CD4-positive, alpha-beta T cell treated with Interleukin-4 for 4 hours (primary cell): ENCODE data around the gene LAMA3.

Experiments
- DNase-seq: peaks from one replicate; pipeline ENCODE4 v3.0.0-alpha.2; 2020

Gene LAMA3

GRCh38 chr18:23825496-23825895, 136.2 kb downstream of the LAMA3 start:
- no peak for DNase-seq

GRCh38 chr18:23825978-23826405, 136.7 kb downstream of the LAMA3 start:
- no peak for DNase-seq

GRCh38 chr18:23826850-23827620, 137.8 kb downstream of the LAMA3 start:
- no peak for DNase-seq

GRCh38 chr18:23827681-23828080, 138.4 kb downstream of the LAMA3 start:
- DNase-seq, result no peak

GRCh38 chr18:23828426-23828825, 139.2 kb downstream of the LAMA3 start:
- DNase-seq, result peak; percentile 95

- no peak for DNase-seq
Measured at GRCh38 chr18:23832911-23833310, 143.7 kb downstream of the LAMA3 start.

- no peak for DNase-seq
Measured at GRCh38 chr18:23833714-23834113, 144.5 kb downstream of the LAMA3 start.

- no peak for DNase-seq
Measured at GRCh38 chr18:23835091-23835490, 145.8 kb downstream of the LAMA3 start.

- no peak for DNase-seq
Measured at GRCh38 chr18:23835506-23835905, 146.3 kb downstream of the LAMA3 start.

- DNase-seq, result no peak
Measured at GRCh38 chr18:23837591-23837990, 148.3 kb downstream of the LAMA3 start.

GRCh38 chr18:23838233-23838632, 149.0 kb downstream of the LAMA3 start:
- no peak for DNase-seq

- no peak for DNase-seq
Measured at GRCh38 chr18:23838801-23839366, 149.6 kb downstream of the LAMA3 start.

GRCh38 chr18:23842305-23842704, 153.1 kb downstream of the LAMA3 start:
- no peak for DNase-seq

GRCh38 chr18:23844991-23845680, 155.9 kb downstream of the LAMA3 start:
- DNase-seq, result no peak

- no peak for DNase-seq
Measured at GRCh38 chr18:23845988-23846630, 156.9 kb downstream of the LAMA3 start.

GRCh38 chr18:23847321-23847986, 158.2 kb downstream of the LAMA3 start:
- no peak for DNase-seq

- no peak for DNase-seq
Measured at GRCh38 chr18:23849141-23849540, 159.9 kb downstream of the LAMA3 start.

- no peak for DNase-seq
Measured at GRCh38 chr18:23850215-23850614, 161.0 kb downstream of the LAMA3 start.

- DNase-seq, result no peak
Measured at GRCh38 chr18:23851470-23852002, 162.3 kb downstream of the LAMA3 start.

- no peak for DNase-seq
Measured at GRCh38 chr18:23852236-23853045, 163.2 kb downstream of the LAMA3 start.

GRCh38 chr18:23853448-23854195, 164.4 kb downstream of the LAMA3 start:
- DNase-seq, result no peak
